GM20431 (cell line): ENCODE results near the gene RABGAP1L.
"Not testable (repeated sequence)": the region's sequence is repeated elsewhere in the genome, so short reads cannot be mapped to it uniquely, and the experiment has no call there.

Source experiments
- in situ Hi-C: fragments of 300-500 bp; cut with MseI, MboI; formaldehyde crosslinking; loops from one replicate; pipeline ENCODE4 v1.15.0; 2020; ENCODE audit warnings: low sequenced_read_pairs; ENCODE audit not compliant: unreplicated experiment

RABGAP1L gene

DNA sequence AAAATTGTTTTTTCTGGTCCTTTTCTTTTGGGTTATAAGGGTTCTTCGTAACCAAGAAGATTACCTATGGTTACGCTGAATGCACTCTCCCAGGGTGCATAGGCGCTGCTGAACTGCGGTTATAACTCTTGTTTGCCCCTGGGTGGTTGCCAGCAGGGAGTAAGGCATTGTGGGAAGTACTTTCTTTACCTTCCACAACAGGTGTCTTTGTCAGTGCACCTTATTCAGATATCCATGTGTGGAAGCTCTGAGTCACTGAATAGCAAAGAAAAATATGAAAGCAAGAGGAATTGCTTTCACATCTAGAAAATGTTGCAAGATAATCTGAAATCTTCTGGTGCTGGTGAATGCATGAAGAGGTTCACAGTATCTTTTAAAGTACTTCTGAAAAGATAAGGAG, 716.0 kb downstream of the RABGAP1L start:
- in situ Hi-C loops: no loop called here

DNA sequence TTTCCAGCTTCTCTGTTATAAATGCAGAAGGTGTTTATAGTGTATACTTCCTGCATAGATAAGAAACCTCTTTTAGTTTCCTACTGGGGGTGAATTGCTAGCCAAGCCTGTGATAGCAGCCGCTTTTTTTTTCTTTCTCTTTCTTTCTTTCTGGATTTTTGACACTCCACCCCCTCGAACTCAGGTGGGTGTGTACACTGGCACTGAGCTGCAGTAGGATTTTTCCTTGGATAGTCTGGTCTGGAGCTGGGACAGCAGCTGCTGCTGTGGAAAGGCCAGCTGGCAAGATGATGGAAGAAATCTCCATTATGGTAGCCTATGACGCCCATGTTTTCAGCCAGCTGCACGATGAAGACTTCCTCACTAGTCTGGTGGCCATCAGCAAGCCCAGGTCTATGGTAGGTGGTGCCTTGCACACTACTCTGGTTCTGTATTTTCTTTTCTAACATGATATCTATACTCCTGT, 717.9 kb downstream of the RABGAP1L start:
- in situ Hi-C loops: no loop called here

DNA sequence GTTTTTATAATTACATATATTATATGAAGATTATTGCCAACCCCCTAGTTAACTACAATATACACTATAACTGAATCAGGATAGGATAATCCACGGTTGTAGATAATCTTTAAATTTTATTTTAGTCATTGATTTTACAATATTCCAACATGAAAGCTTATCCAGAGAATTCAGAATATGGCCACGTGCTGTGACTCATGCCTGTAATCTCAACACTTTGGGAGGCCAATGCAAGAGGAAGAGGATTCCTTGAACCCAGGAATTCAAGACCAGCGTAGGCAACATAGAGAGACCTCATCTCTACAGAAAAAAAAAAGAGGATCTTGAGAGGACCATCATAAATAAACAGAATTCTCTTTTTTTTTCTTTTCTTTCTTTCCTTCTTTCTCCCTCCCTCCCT, 720.9 kb downstream of the RABGAP1L start:
- in situ Hi-C loops: no loop called here

DNA sequence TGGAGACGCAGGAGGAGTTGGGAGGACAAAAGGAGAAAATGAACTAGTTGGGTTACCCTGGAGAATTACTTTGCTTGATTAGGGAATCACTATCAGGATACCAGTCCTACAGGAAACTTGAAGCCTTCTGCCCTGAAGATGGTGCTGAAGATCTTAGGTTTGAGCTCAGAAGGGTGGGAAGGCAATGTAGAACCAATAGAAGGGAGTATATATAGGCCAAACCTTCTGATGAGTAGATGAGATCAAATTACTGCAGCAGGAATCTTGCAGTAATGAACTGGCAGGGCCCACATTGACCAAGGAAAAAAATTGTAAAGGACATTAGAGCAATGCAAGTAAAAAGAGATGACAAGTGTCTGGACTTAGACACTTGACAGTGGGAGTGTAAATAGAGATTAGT, 724.1 kb downstream of the RABGAP1L start:
- in situ Hi-C loops: no loop called here

DNA sequence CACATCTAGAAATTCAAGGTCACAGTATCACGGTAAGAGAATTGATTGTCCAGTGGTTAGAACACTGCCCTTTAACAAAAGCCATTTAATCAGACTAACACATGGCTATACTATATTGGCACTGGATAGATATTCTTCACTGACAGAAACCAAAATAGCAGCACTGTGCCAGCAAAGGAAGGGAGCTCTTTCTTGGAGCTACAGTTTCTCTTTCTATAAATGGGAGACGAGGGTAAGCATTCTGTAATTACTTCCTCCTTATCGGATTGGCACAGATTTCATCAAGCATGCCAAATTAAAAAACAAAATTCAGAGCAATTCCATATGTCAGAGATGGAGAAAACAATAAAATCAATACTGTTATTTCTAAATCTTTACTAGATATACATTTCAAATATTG, 724.7 kb downstream of the RABGAP1L start:
- in situ Hi-C loops: no loop called here

DNA sequence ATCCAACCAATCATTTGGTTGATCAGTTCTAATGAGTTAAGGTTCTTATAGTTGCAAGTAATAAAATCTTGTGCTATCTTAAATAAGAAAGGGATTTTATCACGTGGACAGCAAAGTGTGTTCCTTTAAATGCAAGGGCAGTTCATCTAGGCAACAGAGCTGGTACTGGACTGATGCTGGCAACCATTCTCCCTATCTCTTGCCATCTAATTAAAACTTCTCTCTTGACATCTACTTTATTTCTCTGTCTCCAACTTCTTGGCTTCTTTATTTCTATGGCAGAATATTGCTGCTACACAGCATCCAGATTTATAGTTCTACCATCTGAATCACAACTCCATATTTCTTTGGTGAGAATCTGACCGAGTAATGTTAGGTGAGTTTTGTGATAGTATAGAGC, 725.2 kb downstream of the RABGAP1L start:
- in situ Hi-C loops: no loop called here

DNA sequence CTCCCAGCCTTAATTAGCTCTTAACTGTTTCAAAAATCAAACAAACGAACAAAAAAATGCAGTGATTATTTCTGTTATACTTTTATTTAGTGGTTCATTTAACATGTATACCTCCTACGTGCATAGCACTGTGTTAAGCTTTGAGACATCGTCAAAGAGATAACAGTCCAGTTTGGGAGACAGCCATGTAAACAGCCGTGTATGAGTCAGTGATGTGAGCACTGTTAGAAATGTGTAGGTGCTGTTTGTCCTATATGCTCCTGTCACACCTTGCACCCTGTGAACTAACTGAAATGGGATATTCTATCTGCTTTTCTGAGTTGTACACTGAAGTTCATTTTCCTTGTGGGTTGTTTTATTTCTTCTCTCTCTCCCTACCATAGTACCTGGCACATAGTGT, 730.7 kb downstream of the RABGAP1L start:
- in situ Hi-C loops: no loop called here

DNA sequence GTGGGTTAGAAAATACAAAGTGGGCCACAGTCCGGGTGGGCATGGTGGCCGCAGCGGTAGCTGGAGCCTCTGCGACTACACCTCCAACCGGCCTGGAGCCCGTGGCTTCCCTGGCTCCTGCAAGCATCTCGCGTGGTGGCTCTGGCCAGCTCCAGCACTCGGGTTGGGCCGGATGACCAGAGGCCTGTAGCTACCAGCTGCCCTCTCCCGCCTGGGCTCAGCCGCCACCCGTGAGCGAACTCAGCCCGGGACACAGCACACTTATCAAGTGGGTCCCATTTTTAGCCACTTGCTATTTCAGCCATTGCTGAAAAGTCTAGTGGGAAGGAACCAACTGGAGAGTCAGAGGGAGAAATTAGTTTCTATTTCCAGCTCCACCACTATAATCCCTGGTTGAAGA, 732.7 kb downstream of the RABGAP1L start:
- in situ Hi-C loops: no loop called here

DNA sequence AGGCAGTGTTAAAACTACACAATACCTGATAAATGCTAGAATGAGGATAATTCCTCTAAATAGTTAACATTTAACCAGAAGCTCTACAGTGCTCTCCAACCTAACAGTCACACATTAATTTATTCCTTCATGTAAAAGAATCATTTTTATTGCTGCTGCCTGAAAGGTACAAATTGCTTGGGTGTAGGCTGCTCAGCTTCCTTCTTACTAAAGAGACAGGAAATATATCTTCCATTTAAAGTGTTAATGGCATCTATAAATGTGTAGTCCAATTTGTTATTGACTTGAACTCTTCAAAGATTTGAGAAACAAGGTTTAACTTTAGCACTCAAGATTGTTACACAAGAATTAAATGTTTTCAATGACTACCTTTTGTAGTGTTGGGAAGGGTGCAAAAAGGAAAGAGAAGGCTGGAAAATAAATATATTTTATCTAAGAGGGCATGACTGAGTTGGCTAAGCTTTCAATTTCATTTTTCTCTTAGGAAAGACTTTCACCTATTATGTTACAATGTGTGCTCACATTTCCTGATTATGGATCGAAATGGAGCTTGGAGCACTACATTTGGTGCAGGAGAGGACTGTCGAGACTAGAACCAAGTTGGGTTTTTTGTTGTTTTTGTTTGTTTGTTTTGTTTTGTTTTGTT, 734.9 kb downstream of the RABGAP1L start:
- in situ Hi-C loops: no loop called here

DNA sequence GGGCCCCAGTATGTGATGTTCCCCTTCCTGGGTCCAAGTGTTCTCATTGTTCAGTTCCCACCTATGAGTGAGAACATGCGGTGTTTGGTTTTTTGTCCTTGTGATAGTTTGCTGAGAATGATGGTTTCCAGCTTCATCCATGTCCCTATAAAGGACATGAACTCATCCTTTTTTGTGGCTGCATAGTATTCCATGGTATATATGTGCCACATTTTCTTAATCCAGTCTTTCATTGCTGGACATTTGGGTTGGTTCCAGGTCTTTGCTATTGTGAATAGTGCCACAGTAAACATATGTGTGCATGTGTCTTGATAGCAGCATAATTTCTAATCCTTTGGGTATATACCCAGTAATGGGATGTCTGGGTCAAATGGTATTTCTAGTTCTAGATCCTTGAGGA, 736.3 kb downstream of the RABGAP1L start:
- in situ Hi-C loops: not testable (repeated sequence)

DNA sequence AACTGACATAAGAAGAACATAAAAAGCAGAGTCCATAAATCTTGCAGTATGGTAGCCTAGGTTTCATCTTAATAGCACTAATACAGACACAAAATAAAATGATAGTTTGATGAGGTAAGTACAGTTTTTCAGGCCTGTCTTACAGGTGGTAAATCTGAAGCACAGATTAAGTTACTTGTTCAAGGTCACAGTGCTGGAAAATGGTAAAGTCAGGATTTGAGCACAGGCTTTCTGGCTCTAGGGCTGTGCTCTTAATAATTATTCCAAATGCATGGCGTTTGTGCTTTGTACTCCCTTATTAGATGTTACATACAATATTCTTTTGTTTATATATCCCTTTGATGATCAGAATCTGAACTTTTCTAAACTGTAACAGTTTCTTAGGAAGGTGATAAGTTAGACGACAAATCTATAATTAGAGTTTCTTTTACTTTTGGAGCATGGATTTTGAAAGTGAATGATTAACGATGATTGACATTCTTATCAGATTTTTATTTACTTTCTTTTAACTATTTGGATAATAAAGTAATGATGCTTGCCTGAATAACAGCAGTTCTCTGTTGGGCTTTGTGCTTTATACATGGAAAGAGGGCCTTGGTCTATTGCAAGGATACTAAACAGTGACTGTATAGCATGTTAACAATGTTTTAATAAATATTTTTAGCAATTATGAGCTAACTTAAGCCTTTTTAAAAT, 738.9 kb downstream of the RABGAP1L start:
- in situ Hi-C loops: no loop called here

DNA sequence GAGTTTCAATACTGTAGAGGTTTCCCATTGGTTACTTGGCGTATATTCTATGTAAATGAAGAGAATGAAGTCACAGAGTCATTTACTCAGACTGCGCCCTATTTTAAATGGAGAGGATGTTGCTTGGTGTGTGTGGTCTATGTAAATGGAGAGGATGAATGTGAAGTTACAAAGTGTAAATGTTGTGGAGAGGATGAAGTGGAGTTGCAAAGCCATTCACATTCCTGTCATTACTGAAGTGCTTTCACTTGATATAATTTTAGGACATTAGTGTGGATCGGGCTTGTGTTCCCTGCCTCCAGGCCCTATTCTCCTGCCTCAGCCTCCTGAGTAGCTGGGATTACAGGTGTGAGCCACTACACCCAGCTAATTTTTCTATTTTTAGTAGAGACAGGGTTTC, 741.0 kb downstream of the RABGAP1L start:
- in situ Hi-C loops: no loop called here

DNA sequence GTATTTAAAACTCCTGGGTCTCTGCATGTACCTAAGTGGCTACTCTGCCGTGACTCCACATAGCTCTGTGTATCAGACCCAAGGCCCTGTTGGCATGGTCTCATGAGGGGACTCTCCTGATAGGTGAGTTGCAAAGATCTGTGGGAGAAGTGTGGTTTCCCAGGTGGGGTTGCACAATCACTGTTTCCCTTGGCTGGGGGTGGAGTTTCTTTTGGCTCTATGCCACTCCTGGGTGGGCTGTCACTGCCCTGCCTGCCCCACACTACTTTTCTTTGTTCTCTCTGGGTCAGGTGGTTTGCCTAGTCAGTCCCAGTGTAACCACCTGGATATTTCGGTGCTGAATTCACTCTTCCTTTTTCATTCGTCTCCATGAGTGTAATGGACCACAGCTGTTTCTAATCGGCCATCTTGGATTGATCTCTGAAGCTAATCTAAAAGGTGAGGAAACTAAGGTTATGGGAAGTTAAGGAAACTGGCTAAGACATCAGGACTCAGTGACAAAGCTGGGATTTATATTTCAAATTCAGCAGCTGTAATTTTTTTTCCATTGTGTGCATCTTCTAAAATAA, 743.3 kb downstream of the RABGAP1L start:
- in situ Hi-C loops: no loop called here

DNA sequence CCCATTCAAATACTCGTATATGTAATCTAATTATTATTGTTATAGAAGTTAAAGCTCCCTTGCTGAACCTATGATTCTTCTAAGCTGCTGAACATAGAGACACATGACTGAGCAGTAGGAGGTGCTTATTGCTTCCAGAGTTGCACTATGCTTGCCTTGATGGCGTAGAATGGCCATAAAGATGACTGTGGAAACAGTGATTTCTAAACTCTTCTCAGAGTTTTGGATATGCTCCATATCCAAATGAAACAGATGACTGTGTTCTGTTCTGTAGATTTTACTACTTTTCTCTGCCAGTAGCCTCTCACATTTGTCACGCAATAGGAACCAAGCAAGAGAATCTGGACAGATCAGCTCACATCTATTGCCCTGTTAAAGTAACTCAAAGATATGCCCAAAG, 752.3 kb downstream of the RABGAP1L start:
- in situ Hi-C loops: no loop called here

DNA sequence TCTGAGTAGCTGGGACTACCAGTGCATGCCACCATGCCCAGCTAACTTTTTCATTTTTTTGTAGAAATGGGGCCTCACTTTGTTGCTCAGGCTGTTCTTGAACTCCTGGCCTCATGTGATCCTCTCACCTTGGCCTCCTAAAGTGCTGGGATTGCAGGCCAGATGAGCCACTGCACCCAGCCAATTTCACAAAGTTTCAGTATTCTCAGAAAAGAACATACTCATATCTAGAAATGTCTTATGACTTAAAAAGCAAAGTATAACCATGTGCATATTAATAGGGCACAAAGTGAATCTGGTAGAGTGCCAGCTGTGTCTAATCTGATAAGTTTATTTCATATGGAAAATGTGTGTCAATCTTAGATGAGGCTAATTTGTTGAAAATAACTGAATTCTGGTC, 752.9 kb downstream of the RABGAP1L start:
- in situ Hi-C loops: no loop called here

DNA sequence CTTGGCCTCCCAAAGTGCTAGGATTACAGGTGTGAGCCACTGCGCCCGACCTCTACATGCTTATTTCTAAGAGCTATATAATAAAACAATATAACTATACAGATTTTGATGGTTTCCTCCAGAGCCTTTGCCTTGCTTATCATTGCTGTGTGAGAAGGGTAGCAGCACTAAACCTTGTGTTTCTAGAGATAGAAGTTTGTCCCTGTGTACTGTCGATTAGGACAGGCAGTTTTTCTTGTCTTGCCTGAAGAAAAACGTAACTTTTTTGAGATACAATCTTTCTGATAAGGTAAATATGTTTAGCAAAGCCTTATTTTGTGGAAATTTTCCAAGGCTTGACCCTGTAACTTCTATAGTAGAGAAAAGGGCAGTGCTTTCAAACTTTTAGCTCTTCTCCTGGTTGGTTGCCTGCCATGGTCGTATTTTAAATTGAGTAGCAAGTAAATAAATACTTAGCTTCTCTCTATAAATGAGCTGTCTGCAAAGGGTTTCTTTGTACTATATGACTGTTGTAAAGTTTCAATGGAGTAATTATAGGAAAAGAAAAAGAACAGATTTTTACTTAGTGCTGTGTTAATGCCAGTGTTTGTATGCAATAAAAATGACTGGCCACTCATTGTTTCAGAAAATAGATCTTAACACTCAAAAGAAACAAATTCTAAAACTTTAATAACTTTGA, 754.0 kb downstream of the RABGAP1L start:
- in situ Hi-C loops: no loop called here

DNA sequence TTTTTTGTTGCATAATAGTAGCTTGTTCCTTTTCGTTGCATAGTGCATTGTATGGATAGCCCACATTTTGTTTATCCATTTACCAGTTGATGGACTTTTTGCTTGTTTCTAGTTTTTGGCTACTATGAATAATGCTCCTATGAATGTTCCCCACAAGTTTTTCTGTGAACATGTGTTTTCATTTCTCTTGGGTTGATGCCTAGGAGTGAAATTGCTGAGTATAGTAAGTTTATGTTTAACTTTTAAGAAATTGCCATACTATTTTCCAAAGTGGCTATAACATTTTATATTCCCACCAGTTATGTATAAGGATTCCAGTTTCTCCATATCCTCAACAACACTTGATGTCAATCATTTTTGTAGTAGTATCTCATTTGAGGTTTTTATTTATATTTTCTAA, 755.7 kb downstream of the RABGAP1L start:
- in situ Hi-C loops: no loop called here

DNA sequence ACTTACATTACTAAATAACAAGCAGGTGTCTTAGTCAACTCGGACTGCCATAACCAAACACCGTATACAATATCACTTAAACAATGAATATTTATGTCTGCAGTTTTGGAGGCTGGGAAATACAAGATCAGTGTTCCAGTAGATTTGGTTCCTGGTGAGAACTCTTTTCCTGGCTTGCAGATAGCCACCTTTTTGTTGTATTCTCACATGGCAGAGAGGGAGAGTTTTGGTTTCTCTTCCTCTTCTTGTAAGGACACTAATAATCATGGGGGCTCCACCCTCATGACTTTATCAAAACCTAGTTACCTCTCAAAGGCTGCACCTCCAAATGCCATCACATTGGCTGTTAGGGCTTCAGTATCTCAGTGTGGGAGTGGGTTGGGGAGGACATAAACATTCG, 757.5 kb downstream of the RABGAP1L start:
- in situ Hi-C loops: no loop called here

DNA sequence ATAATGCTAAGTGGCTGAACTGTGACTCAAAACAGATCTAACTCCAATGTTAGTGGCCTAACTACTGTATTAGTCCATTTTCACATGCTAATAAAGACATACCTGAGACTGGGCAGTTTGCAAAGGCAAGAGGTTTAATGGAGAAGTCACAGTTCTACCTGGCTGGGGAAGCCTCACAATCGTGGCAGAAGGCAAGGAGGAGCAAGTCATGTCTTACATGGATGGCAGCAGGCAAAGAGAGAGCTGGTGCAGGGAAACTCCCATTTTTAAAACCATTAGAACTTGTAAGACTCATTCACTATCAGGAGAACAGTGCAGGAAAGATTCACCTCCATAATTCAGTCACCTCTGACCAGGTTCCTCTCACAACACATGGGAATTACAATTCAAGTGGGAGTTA, 760.8 kb downstream of the RABGAP1L start:
- in situ Hi-C loops: no loop called here

DNA sequence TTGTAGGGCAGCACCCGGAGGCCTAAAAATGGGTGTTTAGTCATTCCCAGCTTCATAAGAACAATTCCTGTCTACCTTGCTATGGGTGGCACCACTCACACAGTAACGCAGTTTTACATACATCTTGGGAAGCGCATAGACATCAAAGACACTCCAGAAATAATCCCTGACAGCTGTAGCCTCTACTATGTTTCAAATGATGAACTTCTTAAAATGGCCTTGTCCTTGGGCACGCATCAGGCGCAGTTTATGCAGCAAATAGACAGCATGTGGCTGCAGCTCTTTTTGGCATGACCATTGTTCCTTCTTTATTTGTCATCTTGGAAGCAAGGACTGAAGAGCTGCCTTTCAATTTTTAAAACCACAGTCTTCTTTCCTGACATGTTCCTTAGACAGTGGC, 762.8 kb downstream of the RABGAP1L start:
- in situ Hi-C loops: no loop called here

DNA sequence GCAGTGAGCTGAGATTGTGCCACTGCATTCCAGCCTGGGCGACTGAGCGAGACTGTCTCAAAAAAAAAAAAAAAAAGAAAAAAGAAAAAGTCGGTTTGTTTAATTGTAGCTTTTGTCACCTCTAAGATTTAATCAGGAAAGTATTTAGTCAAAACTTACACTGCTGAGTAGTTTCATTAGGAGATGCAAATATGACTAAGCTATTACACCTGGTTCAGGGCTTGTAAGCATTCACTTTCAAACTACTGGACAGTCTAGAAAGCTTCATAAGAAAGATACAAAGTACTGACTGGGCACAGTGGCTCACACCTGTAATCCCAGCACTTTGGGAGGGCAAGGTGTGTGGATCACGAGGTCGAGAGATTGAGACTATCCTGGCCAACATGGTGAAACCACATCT, 764.5 kb downstream of the RABGAP1L start:
- in situ Hi-C loops: no loop called here
